GM18499 (cell line): ENCODE data around the gene COX6B1.
"Not testable (repeated sequence)": the region's sequence is repeated elsewhere in the genome, so short reads cannot be mapped to it uniquely, and the experiment has no call there.

Experiments
- ATAC-seq: cut with Tn5 transposase; IDR thresholded peaks from one replicate; pipeline ENCODE4 v1.9.1; 2021; ENCODE audit warnings: moderate number of reproducible peaks; ENCODE audit not compliant: insufficient read depth, unreplicated experiment

The COX6B1 gene

GRCh38 chr19:35661995-35662340, 13.8 kb downstream of the COX6B1 start:
- no peak for ATAC-seq

DNA sequence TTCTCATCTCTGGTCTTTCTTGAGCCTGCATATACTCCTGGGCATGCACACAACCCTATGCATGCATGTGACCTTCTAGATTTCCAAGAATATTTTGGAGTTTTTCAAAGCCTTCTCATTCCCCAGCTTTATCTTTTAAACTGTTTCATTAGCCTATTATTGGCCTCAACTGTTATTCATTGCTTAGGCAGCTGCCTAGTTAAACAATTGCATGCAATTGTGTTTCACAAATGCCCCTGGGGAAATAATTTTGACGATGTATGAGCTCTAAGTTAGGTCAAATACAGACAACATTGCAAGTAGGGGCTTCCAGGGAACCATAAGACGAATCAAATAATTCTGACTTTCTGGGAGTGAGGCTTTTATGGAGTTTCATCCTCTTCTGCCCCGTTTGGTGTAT, 15.9 kb downstream of the COX6B1 start:
- no peak for ATAC-seq

DNA sequence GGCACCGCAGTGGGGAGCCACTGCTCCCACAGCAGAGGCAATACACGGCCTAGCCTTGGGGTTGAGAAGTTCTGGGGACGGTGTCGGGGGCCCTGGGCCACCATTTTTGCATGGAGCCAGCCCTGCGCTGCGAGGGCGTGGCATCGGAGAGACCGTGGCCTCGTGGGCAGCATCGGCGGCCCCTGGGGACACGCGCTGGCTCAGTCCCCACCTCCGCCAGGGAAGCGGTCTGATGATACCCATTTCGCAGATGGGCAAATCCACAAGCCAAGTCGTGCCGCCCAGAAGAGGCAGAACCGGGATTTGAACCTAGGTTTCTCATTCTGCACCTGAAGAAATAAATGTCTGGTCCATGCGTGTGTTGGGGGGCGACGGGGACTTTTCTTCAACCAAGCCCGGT, 17.0 kb downstream of the COX6B1 start:
- no peak for ATAC-seq

DNA sequence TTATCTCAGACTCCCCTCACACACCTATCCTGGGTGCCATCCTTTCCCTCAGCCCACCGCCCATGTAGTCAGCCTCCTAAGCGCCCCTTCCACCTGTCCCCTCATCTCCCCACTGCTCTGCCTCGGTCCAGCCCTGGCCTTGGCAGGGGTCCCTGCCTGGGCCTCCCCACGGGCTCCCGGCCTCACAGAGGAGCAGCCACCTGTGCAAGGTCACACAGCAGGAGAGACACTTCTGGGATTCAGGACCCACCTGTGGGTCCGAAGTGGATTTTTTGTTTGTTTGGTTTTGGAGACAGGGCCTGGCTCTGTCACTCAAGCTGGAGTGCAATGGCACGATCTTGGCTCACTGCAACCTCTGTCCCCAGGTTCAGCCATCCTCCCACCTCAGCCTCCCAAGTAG, 17.5 kb downstream of the COX6B1 start:
- no peak for ATAC-seq

- no peak for ATAC-seq
Measured at GRCh38 chr19:35666251-35666913, 18.3 kb downstream of the COX6B1 start, which contains the start of gene UPK1A. TSS of gene UPK1A (plus strand) at chr19:35666517. CDS start at chr19:35666813, 296 bp downstream.

GRCh38 chr19:35669566-35669965, 21.4 kb downstream of the COX6B1 start:
- no peak for ATAC-seq

- no peak for ATAC-seq
Measured at GRCh38 chr19:35669974-35670373, 21.9 kb downstream of the COX6B1 start.

DNA sequence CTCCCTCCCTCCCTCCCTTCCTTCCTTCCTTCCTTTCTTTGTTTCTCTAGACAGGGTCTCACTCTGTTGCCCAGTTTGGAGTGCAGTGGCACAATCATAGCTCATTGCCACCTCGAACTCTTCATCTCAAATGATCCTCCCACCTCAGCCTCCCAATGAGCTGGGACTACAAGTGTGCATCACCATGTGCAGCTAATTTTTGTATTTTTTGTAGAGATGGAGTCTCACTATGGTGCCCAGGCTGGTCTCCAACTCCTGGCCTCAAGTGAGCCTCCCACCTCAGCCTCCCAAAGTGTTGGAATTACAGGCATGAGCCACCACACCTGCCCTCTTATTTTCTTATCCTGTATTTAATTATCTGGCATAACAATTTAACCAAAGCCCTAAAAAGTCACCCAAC, 22.6 kb downstream of the COX6B1 start:
- no peak for ATAC-seq

- no peak for ATAC-seq
Measured at GRCh38 chr19:35671818-35672217, 23.7 kb downstream of the COX6B1 start.

DNA sequence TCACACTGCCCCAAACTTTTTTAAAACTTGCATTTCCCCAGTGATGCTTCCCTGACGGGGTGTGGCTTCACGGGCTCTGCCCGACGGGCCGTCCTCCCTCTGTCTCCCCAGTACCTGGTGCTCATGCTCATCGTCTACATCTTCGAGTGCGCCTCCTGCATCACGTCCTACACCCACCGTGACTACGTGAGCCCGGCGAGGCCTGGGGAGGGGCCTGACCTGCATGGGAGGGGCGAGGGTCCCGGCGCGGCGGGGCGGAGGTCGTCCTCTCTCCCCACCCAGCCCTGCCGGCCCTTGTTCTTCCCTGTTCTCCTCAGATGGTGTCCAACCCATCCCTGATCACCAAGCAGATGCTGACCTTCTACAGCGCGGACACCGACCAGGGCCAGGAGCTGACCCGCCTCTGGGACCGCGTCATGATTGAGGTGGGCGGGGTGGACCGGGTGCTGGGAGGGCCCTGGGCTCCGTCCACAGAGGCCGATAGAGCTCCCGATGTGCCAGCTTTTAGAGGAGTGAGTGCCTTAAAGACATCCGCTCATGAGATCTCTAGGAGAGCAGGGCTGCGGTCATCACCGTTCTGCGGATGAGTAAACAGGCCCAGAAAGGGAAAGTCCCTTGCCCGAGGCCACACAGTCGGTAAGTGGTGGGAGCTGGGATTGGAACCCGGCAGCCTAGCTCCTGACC, 25.1 kb downstream of the COX6B1 start:
- no peak for ATAC-seq

GRCh38 chr19:35675589-35676140, 27.5 kb downstream of the COX6B1 start:
- ATAC-seq = no peak

DNA sequence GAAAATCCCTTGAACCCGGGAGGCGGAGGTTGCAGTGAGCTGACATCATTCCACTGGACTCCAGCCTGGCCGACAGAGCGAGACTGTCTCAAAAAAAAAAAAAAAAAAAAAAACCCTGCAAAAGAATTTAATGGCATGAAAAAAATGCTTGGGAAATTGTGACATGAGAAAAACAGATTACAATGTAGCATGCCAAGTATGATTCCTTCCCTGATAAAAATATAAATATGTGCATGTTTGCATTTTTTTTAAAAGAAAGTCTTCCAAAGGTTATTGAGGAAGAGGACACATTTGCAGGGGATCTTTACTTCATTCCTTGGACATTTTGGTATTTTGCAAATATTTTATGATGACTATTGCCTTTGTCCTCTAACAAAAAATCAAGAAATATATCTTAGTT, 41.7 kb downstream of the COX6B1 start:
- ATAC-seq = no peak

DNA sequence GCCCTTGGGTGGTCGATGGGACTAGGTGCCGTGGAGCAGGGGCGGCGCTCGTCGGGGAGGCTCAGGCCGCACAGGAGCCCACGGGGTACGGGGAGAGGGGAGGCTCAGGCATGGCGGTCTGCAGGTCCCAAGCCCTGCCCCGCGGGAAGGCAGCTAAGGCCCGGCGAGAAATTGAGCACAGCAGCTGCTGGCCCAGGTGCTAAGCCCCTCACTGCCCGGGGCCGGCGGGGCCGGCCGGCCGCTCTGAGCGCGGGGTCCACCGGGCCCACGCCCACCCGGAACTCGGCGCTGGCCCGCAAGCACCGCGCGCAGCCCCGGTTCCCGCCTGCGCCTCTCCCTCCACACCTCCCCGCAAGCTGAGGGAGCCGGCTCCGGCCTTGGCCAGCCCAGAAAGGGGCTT, 43.0 kb downstream of the COX6B1 start:
- not testable (repeated sequence) for ATAC-seq

DNA sequence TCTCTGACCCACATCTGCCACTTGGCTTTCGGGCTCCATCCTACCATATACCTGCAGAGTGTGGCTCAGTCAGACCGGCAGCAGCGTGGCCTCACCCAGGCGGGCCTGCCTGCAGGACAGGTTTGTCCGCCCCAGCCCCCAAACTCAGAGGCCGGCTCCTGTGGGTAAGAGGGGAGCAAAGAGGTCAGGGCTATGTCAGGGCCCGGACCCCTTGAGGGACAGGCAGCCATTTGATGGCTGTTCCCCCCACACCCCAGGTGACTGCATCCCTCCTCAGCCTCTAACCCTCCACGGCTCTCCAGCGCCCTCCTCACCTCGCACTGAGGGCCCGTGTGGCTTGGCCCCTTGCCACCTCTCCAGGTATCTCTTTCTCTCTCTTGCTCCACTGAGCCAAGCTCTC, 43.9 kb downstream of the COX6B1 start:
- no peak for ATAC-seq

DNA sequence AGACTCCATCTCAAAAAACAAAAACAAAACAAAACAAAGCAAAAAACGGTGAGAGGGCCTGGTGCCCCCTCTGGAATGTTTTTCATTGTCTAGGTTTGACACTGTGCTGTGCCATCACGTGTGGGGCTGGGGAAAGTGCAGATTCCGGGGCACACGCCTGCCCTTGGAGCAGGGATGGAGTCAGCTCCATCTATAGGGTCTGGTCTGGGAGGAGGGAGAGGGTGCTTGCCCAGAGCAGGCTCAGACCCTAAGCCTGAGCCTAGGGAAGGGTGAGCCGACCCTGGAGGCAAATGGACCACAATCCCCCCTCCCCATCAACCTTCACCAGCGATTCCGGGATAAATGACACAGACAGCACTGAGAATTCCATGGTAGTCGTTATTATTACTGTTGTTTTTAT, 45.3 kb downstream of the COX6B1 start:
- ATAC-seq = no peak

- no peak for ATAC-seq
Measured at GRCh38 chr19:35693835-35694599, 45.9 kb downstream of the COX6B1 start.

GRCh38 chr19:35695895-35696422, 47.8 kb downstream of the COX6B1 start:
- no peak for ATAC-seq

- no peak for ATAC-seq
Measured at GRCh38 chr19:35696835-35697234, 48.7 kb downstream of the COX6B1 start.

- ATAC-seq = peak; percentile 82
Measured at GRCh38 chr19:35702223-35703012, 54.3 kb downstream of the COX6B1 start.

- no peak for ATAC-seq
Measured at GRCh38 chr19:35703343-35703742, 55.2 kb downstream of the COX6B1 start.
